GM10248 (cell line): ENCODE results near the gene ATP2C1.
"Not testable (repeated sequence)": the region's sequence is repeated elsewhere in the genome, so short reads cannot be mapped to it uniquely, and the experiment has no call there.

Experiments
- CTCF ChIA-PET: fragments of 300-600 bp; sonication (Branson Sonifier 250); formaldehyde crosslinking; extraction: SDS; loops from one replicate; lab custom pipeline; 2021; ENCODE audit warnings: antibody characterized with exemption; lab: Yijun Ruan, JAX
- POLR2A ChIA-PET: fragments of 350-650 bp; sonication (Branson Sonifier 250); formaldehyde crosslinking; extraction: SDS; loops from one replicate; lab custom pipeline; 2020; ENCODE audit warnings: antibody characterized with exemption; lab: Yijun Ruan, JAX
- DNase-seq: peaks from one replicate; pipeline ENCODE4 v3.0.0; 2012; ENCODE audit errors: extremely low spot score
- TF ChIP-seq, protein P1 (sequence below): IDR thresholded peaks from 2 replicates; pipeline ENCODE4 v1.5.1; 2012; ENCODE audit warnings: mild to moderate bottlenecking, low read depth; ENCODE audit errors: extremely low read depth, missing control alignments, control extremely low read depth

The ATP2C1 gene

GRCh38 chr3:130963878-130964277, 70.0 kb downstream of the ATP2C1 start:
- no peak for DNase-seq
- TF ChIP-seq, protein P1, sequence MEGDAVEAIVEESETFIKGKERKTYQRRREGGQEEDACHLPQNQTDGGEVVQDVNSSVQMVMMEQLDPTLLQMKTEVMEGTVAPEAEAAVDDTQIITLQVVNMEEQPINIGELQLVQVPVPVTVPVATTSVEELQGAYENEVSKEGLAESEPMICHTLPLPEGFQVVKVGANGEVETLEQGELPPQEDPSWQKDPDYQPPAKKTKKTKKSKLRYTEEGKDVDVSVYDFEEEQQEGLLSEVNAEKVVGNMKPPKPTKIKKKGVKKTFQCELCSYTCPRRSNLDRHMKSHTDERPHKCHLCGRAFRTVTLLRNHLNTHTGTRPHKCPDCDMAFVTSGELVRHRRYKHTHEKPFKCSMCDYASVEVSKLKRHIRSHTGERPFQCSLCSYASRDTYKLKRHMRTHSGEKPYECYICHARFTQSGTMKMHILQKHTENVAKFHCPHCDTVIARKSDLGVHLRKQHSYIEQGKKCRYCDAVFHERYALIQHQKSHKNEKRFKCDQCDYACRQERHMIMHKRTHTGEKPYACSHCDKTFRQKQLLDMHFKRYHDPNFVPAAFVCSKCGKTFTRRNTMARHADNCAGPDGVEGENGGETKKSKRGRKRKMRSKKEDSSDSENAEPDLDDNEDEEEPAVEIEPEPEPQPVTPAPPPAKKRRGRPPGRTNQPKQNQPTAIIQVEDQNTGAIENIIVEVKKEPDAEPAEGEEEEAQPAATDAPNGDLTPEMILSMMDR, result no peak
- ChIA-PET POLR2A (no interaction called here), CTCF (interaction anchor here (1.2 to 2.4 kb wide), 3 partner anchors 10 to 61 kb away, joined by 3 to 9 read pairs (median 3); no protein-coding TSS in a partner anchor)

- TF ChIP-seq, protein P1, result no peak
- ChIA-PET CTCF (interaction anchor here (0.7 to 1.4 kb wide), 2 partner anchors 13 to 207 kb away, joined by 3 to 4 read pairs; no protein-coding TSS in a partner anchor), POLR2A (no interaction called here)
- no peak for DNase-seq
These were observed 73.4 kb downstream of the ATP2C1 start for GRCh38 chr3:130967281-130967680.

- POLR2A ChIA-PET, result no interaction called here
- TF ChIP-seq, protein P1, result no peak
- DNase-seq, result no peak
- CTCF ChIA-PET, result no interaction called here
These were observed 74.3 kb downstream of the ATP2C1 start for GRCh38 chr3:130968221-130968620.

DNA sequence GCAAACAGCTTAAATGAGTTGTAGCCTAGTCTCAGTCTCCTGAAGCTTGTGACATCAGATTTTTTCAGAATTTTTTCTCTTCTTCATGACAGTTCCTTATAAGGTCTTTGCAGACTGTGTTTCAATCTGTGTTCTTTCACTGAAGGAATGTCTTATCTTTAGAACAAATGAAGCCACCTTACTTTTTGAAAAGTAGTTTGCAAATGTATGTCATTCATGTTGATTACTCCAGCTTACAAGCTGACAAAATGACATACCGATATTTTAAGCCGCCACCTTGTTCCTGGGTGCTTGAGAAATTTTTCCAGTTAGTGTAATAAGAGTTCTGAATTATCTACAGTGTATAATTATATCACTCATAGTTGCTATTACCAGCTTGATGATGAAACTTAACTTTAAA, 75.7 kb downstream of the ATP2C1 start:
- POLR2A ChIA-PET, result no interaction called here
- no peak for DNase-seq
- CTCF ChIA-PET, result interaction anchor here (0.7 to 1.1 kb wide), 5 partner anchors 9 to 32 kb away, joined by 3 read pairs; no protein-coding TSS in a partner anchor
- TF ChIP-seq, protein P1, result no peak

GRCh38 chr3:130971208-130971607, 77.3 kb downstream of the ATP2C1 start:
- ChIA-PET POLR2A (no interaction called here), CTCF (no interaction called here)
- TF ChIP-seq, protein P1, result no peak
- DNase-seq, result no peak

DNA sequence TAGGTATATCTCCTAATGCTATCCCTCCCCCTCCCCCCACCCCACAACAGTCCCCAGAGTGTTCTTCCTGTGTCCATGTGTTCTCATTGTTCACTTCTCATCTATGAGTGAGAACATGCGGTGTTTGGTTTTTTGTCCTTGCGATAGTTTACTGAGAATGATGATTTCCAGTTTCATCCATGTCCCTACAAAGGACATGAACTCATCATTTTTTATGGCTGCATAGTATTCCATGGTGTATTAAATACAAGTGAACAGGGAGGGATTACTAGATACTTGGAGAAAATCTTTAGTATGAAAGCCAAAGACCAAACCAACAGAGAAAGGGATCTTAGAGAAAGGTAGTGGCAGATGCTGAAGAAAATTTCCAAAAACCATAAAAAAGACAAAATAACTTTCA, 78.7 kb downstream of the ATP2C1 start:
- CTCF ChIA-PET, result interaction anchor here (1.0 kb wide), 1 partner anchor 11 kb away, joined by 5 read pairs; no protein-coding TSS in a partner anchor
- DNase-seq, POLR2A ChIA-PET: not testable (repeated sequence)

- no peak for DNase-seq
- TF ChIP-seq, protein P1, result no peak
- CTCF ChIA-PET, result interaction anchor here (1.3 to 2.1 kb wide), 6 partner anchors 9 to 698 kb away, joined by 3 to 9 read pairs (median 5); no protein-coding TSS in a partner anchor
- POLR2A ChIA-PET, result no interaction called here
These were observed 79.5 kb downstream of the ATP2C1 start for GRCh38 chr3:130973406-130973805.
